Testis (tissue), 3 donors: Measurements from ENCODE around the gene AKR1C2. TPM values are rescaled to one million over a fixed set of nuclear protein-coding genes. Genes with fewer than 3 reads are reported as not detected.
"Not testable (repeated sequence)": the region's sequence is repeated elsewhere in the genome, so short reads cannot be mapped to it uniquely, and the experiment has no call there.

Source experiments
- DNase-seq: peaks from one replicate; pipeline ENCODE4 v3.0.0-alpha.2; 2019
- H3K27ac ChIP-seq, 2 donors: fragments of 200-600 bp; sonication (generic); one replicate each; pipeline ENCODE4 v1.5.1; 2019
- H3K27me3 ChIP-seq: fragments of 200-600 bp; sonication (generic); one replicate; pipeline ENCODE4 v1.5.1; 2019
- H3K36me3 ChIP-seq: fragments of 200-600 bp; sonication (generic); one replicate; pipeline ENCODE4 v1.5.1; 2017; ENCODE audit warnings: low read depth; ENCODE audit errors: missing control alignments
- H3K4me1 ChIP-seq: fragments of 200-600 bp; sonication (generic); one replicate; pipeline ENCODE4 v1.5.1; 2019
- H3K4me3 ChIP-seq, 2 donors: fragments of 200-600 bp; sonication (generic); one replicate each; pipeline ENCODE4 v1.5.1; 2017 to 2019
- H3K9me3 ChIP-seq: fragments of 200-600 bp; sonication (generic); one replicate; pipeline ENCODE4 v1.5.1; 2017
- POLR2A ChIP-seq: fragments of 450-650 bp; IDR thresholded peaks from one replicate; pipeline ENCODE4 v1.6.1; 2017; ENCODE audit warnings: antibody characterized with exemption, mild to moderate bottlenecking, moderate library complexity
- WGBS, 2 donors: methylation state at CpG; one replicate each; pipeline ENCODE4 v1.1.5; 2018; 5-methylcytosine and 5-hydroxymethylcytosine counted together
- intact Hi-C: fragments of 100-400 bp; cut with DNase I; formaldehyde crosslinking; loops from one replicate; pipeline ENCODE4 v1.15.1; 2023; ENCODE audit warnings: low total_unique reads
- polyA plus RNA-seq: library from polyadenylated mRNA; stranded (reverse); fragments of 350-450 nt; fragmentation: Illumina TruSeq; extraction: RNeasy Lipid Tissue Mini Kit (QIAGEN cat#74804); gene quantifications from one replicate; pipeline ENCODE4 v1.2.3, GENCODE V29; 2014; ENCODE audit warnings: low read depth, low replicate concordance; ENCODE audit not compliant: insufficient read depth
- total RNA-seq, 2 donors: library from RNA; depleted of rRNA; stranded (reverse); fragments of >200 nt; gene quantifications; one replicate each; pipeline ENCODE4 v1.2.3, GENCODE V29; 2016
- TF ChIP-seq, protein P1 (sequence below), 3 experiments: fragments of 450-650 bp in 2 of 3; fragments of 200-600 bp in 1 of 3; sonication (generic) in 1 of 3; IDR thresholded peaks; one replicate each; pipeline ENCODE4 v1.5.1; 2016 to 2019; ENCODE audit warnings: antibody characterized with exemption in 3 of 3, mild to moderate bottlenecking in 2 of 3, moderate library complexity in 1 of 3

Gene AKR1C2
- total and polyA plus RNA-seq, 3 donors from 2014 or later = 5.8 to 35.5 (median 8.7) TPM

DNA sequence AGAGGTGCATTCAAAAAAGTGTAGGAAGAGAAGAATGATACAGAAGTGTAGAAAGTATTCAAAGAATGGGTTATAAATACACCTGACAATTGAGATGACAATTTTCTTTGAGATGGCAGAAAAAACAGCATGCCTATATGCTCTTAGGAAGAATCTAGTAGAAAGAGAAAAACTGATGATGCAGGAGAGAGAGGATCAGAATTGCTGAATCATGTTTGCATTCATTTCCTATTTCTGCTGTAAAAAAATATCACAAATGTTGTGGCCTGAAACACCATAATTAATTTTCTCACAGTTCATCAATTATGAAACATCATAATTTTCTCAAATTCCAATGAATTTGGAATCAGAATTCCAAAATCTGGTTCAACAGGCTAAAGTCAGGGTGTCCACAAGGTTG, 50.3 kb downstream of the AKR1C2 start:
- Histone ChIP-seq H3K4me1 (peaks cover 1% of the 10 kb centered on the region), H3K36me3 (no peaks in the 10 kb centered on the region), H3K27me3 (no peaks in the 10 kb centered on the region), H3K27ac (no peak overlapping the region), H3K4me3 (no peak overlapping the region), H3K9me3 (no peaks in the 10 kb centered on the region)
- DNase-seq = no peak
- TF ChIP-seq, protein P1, sequence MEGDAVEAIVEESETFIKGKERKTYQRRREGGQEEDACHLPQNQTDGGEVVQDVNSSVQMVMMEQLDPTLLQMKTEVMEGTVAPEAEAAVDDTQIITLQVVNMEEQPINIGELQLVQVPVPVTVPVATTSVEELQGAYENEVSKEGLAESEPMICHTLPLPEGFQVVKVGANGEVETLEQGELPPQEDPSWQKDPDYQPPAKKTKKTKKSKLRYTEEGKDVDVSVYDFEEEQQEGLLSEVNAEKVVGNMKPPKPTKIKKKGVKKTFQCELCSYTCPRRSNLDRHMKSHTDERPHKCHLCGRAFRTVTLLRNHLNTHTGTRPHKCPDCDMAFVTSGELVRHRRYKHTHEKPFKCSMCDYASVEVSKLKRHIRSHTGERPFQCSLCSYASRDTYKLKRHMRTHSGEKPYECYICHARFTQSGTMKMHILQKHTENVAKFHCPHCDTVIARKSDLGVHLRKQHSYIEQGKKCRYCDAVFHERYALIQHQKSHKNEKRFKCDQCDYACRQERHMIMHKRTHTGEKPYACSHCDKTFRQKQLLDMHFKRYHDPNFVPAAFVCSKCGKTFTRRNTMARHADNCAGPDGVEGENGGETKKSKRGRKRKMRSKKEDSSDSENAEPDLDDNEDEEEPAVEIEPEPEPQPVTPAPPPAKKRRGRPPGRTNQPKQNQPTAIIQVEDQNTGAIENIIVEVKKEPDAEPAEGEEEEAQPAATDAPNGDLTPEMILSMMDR (IDR thresholded peaks at IDR 0.05) = no peak
- no peak for TF ChIP-seq POLR2A
- intact Hi-C loops = no loop called here

- 50 to 59% methylated on average over 3 to 5 of the region's 5 CpGs for WGBS, 2 donors
- H3K36me3 ChIP-seq, H3K27me3 ChIP-seq, H3K9me3 ChIP-seq, DNase-seq, intact Hi-C loops, H3K4me1 ChIP-seq, H3K4me3 ChIP-seq: not testable (repeated sequence)
- H3K27ac ChIP-seq = peak overlapping the region in 1 of 2 donors; percentile 30
Observed at GRCh38 chr10:4951512-4952162, 52.0 kb downstream of the AKR1C2 start.

DNA sequence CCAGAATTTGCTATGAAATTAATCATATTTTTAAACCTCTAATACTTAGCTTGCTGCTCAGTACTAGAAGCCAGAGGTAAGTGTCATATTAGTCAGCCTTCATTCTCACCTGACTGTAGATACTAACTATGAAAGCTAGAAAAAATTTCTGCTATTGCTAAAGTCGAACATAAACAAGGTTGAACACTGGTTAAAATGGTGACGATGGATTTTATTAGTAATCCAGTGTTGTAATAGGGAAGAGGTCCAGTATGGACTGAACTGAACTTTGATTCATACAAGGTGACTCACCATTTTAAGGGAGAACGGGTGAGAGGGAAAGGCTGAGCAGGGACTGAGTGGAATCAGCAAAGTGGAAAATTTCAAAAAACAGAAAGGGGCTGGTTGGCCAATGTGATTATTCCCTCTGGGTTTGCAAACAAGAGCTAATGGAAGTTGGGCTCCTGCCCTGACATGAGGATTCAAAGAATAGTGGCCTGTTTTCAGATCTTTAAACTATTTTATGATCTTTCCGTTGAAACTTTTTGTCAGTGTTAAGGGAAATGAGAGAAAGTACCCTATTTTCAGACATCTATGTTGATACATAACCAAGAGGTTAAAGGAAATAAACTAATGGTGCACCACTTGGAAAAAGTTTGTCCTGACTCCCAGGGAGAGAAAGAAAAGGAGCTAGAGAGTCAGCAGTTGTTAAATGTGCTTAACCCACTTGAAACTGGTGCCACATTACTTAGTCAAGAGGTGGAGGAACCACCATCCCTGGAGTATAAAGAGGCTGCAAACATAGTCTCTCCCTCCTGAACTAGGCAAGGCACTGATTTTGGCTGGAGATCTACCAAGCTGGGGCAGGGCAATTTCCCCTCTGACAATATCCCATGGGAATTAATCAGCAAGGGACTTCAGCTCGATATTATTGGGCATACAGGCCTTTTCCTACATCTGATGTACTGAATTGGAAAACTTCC, 55.7 kb downstream of the AKR1C2 start:
- DNase-seq = peak; percentile 45
- Histone ChIP-seq H3K4me3 (no peak overlapping the region), H3K27me3 (no peaks in the 10 kb centered on the region), H3K36me3 (no peaks in the 10 kb centered on the region), H3K27ac (peak overlapping the region in 1 of 2 donors; percentile 73), H3K9me3 (no peaks in the 10 kb centered on the region), H3K4me1 (peaks cover 12% of the 10 kb centered on the region)
- TF ChIP-seq POLR2A = no peak
- TF ChIP-seq, protein P1 (IDR thresholded peaks at IDR 0.05) = no peak
- intact Hi-C loops = no loop called here
- WGBS, 2 donors = 38 to 63% methylated on average over 5 of the region's 5 CpGs

GRCh38 chr10:4947039-4947634, 56.5 kb downstream of the AKR1C2 start:
- H3K4me3 ChIP-seq = no peak overlapping the region
- TF ChIP-seq, protein P1 (IDR thresholded peaks at IDR 0.05) = no peak
- TF ChIP-seq POLR2A = no peak
- H3K27me3 ChIP-seq = no peaks in the 10 kb centered on the region
- no peak for DNase-seq
- H3K36me3 ChIP-seq = no peaks in the 10 kb centered on the region
- H3K27ac ChIP-seq = peak overlapping the region in 1 of 2 donors; percentile 73
- peaks cover 17% of the 10 kb centered on the region for H3K4me1 ChIP-seq
- no peaks in the 10 kb centered on the region for H3K9me3 ChIP-seq
- intact Hi-C loops = no loop called here
